Stimulated activated CD8-positive, alpha-beta memory T cell treated with anti-CD3 and anti-CD28 coated beads, Interleukin-4, amount 100 ng/mL, for 1 hour (primary cell): ENCODE measurements around the gene DTNBP1.

Experiments used
- DNase-seq, 2 donors: peaks; one replicate each; pipeline ENCODE4 v3.0.0-alpha.2; 2020; ENCODE audit warnings: low read depth in 2 of 2, low spot score in 1 of 2

The DTNBP1 gene

DNA sequence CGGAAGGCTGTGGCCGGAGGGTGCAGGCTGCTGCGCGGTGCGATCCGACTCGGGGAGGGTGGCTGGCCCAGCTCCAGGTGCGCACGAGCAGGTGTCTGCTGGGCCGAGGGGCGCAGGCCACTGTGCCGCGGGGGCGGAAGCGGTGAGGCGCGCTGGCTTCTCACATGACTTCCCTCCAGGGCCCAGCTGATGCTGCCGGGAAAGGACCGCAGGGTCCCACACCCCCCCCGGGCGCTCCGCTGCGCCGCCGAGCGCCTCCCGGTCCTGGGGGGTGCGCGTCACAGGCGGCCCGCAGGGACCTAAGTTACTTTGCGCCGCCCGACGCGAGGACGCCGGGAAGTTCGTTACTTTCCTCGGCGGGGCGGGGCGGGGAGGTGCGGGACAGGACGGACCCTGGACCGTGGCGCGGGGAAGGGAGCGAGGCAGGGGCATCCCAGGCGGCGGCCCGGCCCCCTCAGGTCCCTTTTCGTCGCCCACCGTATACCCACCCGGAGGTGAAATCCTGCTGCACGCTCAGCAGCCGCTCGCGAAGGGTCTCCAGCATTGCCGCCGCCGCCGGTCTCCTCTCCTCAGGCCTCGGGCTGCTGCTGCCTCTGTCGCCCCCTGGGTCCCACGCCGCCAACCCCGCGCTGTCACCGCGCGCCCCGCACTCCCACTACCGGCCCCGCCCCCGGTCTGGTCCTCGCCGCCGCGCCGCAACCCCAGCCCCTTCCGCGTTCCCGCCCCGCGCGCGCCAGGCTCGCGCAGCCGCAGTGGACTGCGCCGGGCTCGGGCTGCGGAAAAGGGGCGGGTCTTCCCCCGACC lies at the start of gene DTNBP1:
Gene DTNBP1 (minus strand): TSS at position 703 of the 804 bp plus-strand sequence. CDS start 159 bp downstream, at position 544.
- DNase-seq: peak; percentile 58 to 60

- DNase-seq: no peak
Observed at GRCh38 chr6:15709651-15710269, 46.9 kb upstream of the DTNBP1 start.

DNA sequence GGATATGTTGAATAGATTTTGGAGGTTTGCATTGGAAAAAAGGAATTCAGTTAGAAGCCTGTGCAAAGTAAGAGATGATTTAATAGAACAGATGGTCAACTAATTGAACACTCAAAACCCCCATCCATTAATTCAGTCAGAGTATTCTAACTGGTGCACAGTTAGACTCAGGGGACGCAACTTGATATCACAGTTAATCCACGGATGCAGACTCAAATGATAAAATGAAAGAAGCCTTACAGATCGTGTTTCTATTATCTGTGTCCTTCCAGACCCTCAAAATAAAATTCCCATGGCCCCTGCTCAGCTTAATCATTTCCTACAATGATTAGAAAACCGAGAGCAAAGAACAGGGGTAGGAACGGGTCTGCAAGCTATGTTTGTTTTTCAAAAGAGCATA lies 45.4 kb upstream of the DTNBP1 start:
- no peak for DNase-seq

DNA sequence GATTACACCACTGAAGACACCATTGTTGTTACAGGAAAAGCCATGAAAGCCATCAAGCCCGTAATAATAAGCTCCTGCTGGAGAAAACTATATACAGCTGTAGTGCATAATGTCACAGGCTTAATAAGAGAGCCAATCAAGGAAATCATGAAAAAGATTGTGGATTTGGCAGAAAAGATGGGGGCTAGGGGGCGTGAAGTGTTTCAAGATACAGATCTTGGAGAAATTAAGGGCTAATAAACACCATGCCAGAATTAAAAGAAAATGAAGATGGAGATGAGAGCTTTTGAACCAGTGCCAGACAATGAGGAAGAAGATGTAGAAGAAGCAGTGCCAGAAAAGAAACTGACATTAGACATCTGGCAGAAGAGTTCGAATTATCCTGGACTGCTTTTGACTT lies 43.2 kb upstream of the DTNBP1 start:
- no peak for DNase-seq

DNA sequence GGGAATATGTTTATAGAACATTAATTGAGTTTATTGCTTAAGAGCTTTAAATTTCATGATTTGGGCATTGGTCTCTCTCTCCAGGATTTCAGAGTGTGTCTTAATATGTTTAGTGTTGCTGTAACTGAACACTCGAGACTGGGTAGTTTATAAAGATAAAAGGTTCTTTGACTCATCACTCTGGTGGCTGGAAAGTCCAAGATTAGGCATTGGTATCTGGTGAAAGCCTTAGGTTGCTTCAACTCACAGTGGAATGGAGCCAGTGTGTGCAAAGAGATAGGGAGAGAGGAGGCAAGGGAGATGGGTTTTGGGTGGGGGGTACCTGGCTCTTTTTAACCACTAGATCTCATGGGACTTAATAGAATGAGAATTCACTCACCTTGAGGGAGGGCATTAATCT lies 35.6 kb upstream of the DTNBP1 start:
- DNase-seq: no peak

DNA sequence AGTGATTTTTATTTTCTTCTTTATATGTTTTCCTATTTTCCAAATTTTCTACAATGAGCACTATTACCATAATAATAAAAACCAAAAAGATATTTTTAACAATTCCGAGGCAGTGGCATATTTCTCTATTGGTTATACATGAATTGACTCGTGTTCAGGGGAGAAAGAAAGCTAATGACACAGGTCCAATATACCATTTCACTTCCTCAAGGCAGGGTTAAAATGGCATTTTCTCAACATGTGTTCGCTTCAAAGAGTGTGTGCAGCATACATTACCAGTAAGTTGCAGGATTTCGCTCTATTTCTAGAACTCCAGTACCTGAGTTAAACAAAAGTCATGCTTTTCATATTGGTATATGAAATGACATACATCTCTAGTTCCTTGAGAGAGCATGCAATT lies 35.1 kb upstream of the DTNBP1 start:
- no peak for DNase-seq

DNA sequence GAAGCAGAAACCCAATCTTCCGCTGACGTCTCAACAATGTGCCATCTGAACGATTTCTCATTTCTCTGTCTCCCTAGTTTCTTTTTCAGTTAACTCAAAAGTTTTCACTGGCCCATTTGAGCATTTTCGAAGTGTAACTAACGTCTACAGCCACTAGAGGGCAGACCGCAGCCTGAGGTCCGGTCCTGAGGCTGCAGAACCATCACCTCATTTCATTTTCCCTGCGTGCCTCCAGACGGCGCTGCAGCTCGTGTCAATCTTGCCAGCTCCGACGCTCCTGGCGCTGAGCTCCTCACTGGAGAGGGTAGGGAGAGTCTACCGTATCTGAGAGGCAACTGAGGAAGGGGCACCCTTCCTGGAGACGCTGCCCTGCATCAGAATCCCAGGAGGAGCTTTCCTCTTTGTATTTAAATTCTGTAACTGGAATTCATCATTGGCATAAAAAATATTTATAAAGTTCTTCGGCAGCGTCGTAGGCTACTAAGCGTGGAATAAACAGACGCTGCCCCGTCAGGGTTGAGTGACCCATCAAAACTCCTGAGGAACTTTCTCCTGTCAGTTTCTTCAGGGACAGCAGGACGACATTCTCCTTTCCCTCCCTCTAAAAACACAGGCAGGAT lies 28.5 kb upstream of the DTNBP1 start:
- DNase-seq: peak; percentile 43 to 61

DNA sequence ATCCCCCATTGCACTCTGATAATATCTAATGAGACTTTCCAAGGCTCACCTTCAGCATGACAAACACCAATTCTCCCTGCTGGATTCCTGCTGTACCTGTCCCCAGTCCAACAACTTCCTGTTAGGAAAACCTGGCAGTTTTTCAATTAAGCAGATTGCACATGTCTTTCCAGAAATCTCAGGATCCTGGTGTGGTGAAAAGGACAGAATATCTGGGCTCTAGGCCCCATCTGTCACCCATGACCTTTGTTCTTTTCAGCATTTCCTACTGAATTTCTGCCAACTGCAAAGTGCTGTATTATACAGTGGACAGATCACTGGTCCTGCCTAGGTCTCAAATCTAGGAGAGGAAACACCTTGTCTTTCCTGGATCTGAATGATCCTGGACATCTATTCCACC lies 27.7 kb upstream of the DTNBP1 start:
- DNase-seq: no peak

DNA sequence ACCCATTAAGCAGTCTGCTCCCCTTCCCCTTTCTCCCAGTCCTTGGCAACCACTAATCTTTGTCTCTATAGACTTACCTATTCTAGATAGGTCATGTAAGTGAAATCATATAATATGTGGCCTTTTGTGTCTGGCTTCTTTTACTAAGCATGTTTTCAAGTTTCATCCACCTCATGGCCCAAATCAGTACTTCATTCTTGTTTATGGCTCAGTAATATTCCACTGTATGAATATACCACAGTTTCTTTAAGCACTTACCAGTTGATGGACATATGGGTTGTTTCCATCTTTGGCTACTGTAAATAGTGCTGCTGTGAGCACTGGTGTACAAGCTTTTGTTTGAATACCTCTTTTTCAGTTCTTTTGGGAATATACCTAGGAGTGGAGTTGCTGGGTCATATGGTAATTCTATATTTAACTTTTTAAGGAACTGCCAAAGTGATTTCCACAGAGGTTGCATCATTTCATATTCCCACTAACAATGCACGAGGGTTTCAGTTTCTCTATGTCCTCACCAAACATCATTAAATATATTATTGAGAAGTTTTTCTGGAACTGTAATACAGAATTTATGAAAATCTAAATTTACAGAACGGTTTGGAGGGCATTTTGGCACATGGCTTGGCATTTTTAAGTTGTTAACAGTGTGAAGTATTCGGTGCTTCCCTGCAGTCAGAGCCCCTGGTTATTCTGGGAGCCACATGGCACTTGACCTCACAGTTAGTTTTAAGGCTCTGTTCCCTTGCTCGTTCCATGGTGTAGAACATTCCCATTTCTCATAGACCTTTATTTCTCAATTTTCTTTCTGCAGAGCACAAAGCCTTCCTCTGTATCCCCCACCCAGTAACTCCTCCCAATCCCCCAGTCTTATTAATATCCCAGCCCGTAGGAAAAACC lies 27.0 kb upstream of the DTNBP1 start:
- DNase-seq: no peak

- DNase-seq: no peak
Observed at GRCh38 chr6:15685619-15686018, 22.8 kb upstream of the DTNBP1 start.

DNA sequence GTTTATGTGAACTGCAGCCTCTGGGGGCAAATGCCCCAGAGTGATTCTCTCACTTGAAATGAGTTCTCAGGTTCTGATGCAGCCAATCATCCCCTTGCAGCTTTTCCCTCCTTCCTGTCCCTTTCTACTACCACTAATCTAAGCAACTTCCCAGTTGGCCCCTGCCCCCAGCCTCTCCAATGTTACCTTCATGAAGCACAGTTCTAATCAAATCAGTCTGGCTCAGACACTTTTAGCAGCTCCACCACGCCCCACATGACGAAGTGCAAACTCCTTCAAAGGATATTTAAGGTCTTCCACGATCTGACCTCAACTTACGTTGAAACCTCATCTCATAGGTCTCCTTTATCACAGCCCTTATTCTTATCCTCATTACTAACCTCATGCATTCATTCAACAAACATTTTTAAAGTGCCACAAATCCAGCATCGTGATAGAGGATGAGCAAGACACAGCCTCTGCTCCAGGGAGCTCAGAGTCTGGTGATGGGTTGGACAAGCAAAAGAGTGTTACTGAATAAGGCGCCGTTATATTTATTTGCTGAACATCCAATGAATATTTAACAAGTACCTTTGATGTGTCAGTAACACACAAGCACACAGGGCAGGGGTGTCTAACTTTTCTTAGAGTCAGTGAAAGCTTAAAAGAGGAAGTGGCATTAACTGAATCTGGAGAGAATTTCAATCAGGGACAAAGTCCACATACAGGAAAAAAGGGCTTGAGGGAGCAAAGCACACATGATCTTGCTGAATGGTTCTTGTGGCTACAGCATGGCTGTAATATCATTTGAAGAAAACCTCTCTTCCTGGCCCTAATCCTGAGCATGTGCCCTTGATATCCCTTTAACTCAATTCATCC lies 20.4 kb upstream of the DTNBP1 start:
- no peak for DNase-seq

DNA sequence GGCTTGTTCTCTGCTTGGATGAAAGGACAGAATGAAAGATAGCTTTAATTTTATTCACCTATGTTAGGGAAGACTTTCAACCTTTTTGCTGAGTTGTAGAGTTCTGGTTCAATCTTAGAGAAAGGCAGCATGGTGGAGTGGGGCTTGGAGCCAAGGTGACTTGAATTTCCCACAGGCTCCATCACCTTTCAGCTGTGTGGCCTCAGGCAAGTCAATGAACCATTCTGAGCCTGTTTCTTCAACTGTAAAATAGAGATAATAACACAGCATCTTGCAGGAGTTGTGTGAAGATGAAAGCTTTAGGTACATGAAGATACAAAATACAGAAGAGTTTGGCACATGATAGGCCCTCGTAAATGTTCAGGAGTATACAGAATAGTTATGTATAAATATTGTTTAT lies 19.1 kb upstream of the DTNBP1 start:
- DNase-seq: no peak

DNA sequence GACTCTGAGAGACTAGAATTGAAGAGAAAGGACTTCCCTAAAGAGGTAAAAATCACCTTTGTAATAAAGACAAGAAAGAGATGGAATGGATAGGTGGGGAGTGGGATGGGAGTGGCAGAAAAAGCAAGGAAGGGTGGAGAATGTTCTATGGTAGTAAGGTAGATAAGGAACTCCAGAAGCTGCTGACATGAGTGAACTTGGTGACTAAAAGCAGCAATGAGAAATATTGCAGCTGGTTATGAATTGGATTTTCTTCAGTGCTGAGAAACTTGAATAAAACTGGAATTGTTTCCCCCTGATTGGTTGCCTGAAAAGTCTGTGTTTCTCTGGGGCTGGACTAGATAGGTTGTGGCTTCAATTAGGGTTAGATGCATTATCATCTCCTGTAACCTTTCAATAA lies 15.7 kb upstream of the DTNBP1 start:
- DNase-seq: no peak

DNA sequence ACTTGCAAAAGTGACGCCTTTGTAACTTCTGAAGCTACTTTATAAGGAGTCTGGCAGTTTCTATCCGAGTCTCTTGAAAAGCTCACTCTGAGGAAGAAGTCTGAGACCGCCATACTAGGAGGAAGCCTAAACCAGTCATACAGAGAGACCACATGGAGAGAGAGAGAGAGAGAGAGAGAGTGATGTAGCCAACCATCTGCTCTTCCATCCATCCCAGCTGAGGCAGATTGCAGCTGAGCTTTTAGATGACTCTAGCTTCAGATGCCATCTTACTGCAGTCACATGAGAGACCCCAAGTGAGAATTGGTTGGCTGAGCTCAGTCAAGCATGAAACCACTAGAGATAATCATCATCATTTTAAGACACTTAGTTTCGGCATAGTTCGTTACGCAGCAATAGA lies 15.0 kb upstream of the DTNBP1 start:
- DNase-seq: no peak

GRCh38 chr6:15675536-15676220 lies 12.8 kb upstream of the DTNBP1 start:
- DNase-seq: no peak

DNA sequence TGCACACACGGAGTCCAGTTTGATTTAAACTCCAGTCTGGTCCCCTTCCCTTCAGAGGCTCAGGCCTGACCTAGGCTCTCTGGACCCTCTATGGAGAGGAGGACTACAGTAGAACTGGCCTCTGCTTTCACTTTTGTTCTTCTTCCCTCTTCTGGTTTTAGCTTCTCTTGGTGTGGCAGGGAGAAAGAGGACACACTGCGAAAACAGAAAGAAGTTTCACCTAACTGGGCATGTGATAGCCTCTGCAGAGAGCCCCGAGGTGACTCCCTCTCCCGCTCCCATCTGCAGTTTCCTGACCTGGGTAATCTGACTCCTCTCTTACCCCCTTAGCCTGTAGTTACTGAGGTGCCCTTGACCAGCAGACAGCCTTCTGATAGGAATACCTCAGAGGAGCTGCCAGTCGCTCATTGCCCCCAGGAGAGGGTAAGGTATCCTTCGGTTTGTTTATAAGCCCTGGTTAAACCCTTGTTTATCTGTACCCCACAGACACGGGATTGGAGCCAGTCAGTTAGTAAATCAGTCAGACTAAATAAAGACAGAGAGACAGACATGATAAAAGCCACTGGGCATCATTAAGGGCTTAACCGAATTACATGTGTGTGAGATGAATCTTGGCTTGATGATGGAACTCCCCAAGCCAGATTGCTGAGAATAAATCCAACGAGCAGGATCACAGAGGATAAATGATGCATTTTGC lies 12.0 kb upstream of the DTNBP1 start:
- no peak for DNase-seq

- DNase-seq: no peak
Observed at GRCh38 chr6:15673666-15674065, 10.8 kb upstream of the DTNBP1 start.

DNA sequence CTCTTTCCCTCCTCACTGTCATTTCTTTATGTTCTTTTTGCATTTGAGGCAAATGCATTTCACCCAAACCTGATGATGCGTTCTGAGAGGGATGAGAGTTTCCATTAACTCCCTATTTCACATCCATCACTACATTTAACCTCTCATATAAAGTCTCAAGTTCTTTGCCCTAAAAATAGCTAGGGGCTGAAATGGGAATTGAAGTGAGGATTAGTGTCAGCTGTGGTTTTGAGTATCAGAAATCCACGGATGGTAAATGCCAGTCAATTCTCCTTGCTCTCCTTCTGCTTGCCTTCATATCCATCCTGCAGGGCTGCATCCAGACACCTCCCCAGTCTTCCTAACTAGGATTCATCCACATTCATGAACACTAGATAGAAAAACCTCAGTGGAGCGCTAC lies 10.0 kb upstream of the DTNBP1 start:
- no peak for DNase-seq

GRCh38 chr6:15672291-15672690 lies 9.5 kb upstream of the DTNBP1 start:
- DNase-seq: no peak
